ENCODE results near the gene FADS6. TPM values are rescaled to one million over a fixed set of nuclear protein-coding genes. Genes with fewer than 3 reads are reported as not detected.
A peak's percentile ranks its signal among the peaks of the same experiment; 100 is the strongest.

FADS6 gene
- total and polyA plus RNA-seq, 2 of the 13 experiments (the other 11 are each of a cell fraction or from before 2014, with no cell fraction given): 0.11 TPM

DNA sequence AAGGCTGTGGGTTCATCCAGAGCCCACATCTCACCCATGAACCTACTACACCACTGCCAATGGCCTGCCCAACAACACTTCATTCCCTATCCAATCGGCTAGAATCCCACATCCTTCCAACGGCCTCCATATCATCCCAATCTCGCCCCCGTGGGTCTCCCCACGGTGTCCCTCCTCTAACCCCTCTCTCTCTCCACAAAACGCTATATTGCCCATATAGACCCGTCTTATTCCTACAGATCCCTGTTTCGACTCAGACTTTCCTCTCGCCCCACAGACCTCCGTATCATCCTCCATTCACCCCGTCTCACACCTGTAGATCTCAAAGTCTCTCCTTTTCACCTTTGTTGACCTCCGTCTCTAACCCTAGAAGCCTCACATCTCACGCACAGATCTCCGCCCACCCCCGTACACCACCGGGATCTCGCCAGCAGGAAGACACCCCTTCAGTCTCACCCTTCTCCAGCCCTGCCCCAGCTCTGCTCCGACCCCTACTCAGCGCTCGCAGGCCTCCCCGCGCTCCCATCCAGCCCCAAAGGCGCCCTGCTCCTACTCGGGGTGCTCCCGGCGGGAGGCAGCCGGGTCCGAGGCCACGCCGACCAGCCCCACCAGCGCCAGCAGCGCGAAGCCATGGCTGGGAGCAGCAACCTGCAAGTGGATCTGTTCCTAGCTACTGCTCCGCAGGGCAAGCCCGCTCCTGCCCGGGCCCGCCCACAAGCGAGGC, 21.0 kb downstream of the FADS6 start, which contains the start of gene FDXR (continued):
- TF ChIP-seq, protein P1, sequence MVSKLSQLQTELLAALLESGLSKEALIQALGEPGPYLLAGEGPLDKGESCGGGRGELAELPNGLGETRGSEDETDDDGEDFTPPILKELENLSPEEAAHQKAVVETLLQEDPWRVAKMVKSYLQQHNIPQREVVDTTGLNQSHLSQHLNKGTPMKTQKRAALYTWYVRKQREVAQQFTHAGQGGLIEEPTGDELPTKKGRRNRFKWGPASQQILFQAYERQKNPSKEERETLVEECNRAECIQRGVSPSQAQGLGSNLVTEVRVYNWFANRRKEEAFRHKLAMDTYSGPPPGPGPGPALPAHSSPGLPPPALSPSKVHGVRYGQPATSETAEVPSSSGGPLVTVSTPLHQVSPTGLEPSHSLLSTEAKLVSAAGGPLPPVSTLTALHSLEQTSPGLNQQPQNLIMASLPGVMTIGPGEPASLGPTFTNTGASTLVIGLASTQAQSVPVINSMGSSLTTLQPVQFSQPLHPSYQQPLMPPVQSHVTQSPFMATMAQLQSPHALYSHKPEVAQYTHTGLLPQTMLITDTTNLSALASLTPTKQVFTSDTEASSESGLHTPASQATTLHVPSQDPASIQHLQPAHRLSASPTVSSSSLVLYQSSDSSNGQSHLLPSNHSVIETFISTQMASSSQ (IDR thresholded peaks at IDR 0.05; ENCODE audit: low read depth): no peak
- TF ChIP-seq, protein P1 (CRISPR knock-in tag; IDR thresholded peaks at IDR 0.05; ENCODE audit: borderline replicate concordance): no peak; the same call in 1 of the 2 replicates
- TF ChIP-seq GTF3A (CRISPR knock-in tag; conservative IDR thresholded peaks at IDR 0.05): no peak
- TF ChIP-seq ZFP41 (CRISPR knock-in tag; IDR thresholded peaks at IDR 0.05; ENCODE audit: borderline replicate concordance): no peak
- TF ChIP-seq ZNF672 (CRISPR knock-in tag; IDR thresholded peaks at IDR 0.05): no peak; the same call in 1 of the 2 replicates
- TF ChIP-seq, protein P2, sequence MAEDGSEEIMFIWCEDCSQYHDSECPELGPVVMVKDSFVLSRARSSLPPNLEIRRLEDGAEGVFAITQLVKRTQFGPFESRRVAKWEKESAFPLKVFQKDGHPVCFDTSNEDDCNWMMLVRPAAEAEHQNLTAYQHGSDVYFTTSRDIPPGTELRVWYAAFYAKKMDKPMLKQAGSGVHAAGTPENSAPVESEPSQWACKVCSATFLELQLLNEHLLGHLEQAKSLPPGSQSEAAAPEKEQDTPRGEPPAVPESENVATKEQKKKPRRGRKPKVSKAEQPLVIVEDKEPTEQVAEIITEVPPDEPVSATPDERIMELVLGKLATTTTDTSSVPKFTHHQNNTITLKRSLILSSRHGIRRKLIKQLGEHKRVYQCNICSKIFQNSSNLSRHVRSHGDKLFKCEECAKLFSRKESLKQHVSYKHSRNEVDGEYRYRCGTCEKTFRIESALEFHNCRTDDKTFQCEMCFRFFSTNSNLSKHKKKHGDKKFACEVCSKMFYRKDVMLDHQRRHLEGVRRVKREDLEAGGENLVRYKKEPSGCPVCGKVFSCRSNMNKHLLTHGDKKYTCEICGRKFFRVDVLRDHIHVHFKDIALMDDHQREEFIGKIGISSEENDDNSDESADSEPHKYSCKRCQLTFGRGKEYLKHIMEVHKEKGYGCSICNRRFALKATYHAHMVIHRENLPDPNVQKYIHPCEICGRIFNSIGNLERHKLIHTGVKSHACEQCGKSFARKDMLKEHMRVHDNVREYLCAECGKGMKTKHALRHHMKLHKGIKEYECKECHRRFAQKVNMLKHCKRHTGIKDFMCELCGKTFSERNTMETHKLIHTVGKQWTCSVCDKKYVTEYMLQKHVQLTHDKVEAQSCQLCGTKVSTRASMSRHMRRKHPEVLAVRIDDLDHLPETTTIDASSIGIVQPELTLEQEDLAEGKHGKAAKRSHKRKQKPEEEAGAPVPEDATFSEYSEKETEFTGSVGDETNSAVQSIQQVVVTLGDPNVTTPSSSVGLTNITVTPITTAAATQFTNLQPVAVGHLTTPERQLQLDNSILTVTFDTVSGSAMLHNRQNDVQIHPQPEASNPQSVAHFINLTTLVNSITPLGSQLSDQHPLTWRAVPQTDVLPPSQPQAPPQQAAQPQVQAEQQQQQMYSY (CRISPR knock-in tag; IDR thresholded peaks at IDR 0.05): peak; percentile 69; the same call in 1 of the 2 replicates
- TF ChIP-seq KDM5A (IDR thresholded peaks at IDR 0.05; ENCODE audit: borderline replicate concordance, low read length): no peak
- TF ChIP-seq SALL2 (CRISPR knock-in tag; IDR thresholded peaks at IDR 0.05): peak; percentile 65; the same call in 1 of the 2 replicates
- TF ChIP-seq, protein P3, sequence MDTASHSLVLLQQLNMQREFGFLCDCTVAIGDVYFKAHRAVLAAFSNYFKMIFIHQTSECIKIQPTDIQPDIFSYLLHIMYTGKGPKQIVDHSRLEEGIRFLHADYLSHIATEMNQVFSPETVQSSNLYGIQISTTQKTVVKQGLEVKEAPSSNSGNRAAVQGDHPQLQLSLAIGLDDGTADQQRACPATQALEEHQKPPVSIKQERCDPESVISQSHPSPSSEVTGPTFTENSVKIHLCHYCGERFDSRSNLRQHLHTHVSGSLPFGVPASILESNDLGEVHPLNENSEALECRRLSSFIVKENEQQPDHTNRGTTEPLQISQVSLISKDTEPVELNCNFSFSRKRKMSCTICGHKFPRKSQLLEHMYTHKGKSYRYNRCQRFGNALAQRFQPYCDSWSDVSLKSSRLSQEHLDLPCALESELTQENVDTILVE (CRISPR knock-in tag; IDR thresholded peaks at IDR 0.05): no peak; the same call in 1 of the 2 replicates
- TF ChIP-seq MED1 (CRISPR knock-in tag; IDR thresholded peaks at IDR 0.05): peak; percentile 62
- TF ChIP-seq FOXA1 (IDR thresholded peaks at IDR 0.05): no peak
- no peak for TF ChIP-seq FOXA1 (CRISPR knock-in tag; IDR thresholded peaks at IDR 0.05)
- TF ChIP-seq ZNF496 (CRISPR knock-in tag; IDR thresholded peaks at IDR 0.05; ENCODE audit: insufficient replicate concordance): no peak
- peak; percentile 48 for TF ChIP-seq NCOA2 (CRISPR knock-in tag; IDR thresholded peaks at IDR 0.05)
- TF ChIP-seq, protein P4, sequence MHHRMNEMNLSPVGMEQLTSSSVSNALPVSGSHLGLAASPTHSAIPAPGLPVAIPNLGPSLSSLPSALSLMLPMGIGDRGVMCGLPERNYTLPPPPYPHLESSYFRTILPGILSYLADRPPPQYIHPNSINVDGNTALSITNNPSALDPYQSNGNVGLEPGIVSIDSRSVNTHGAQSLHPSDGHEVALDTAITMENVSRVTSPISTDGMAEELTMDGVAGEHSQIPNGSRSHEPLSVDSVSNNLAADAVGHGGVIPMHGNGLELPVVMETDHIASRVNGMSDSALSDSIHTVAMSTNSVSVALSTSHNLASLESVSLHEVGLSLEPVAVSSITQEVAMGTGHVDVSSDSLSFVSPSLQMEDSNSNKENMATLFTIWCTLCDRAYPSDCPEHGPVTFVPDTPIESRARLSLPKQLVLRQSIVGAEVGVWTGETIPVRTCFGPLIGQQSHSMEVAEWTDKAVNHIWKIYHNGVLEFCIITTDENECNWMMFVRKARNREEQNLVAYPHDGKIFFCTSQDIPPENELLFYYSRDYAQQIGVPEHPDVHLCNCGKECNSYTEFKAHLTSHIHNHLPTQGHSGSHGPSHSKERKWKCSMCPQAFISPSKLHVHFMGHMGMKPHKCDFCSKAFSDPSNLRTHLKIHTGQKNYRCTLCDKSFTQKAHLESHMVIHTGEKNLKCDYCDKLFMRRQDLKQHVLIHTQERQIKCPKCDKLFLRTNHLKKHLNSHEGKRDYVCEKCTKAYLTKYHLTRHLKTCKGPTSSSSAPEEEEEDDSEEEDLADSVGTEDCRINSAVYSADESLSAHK (CRISPR knock-in tag; IDR thresholded peaks at IDR 0.05; ENCODE audit: borderline replicate concordance): peak; percentile 55; the same call in 1 of the 2 replicates
- peak; percentile 18; the same call in 1 of the 2 replicates for TF ChIP-seq ZNF253 (CRISPR knock-in tag; IDR thresholded peaks at IDR 0.05; ENCODE audit: borderline replicate concordance)
- peak; percentile 92; the same call in 1 of the 2 replicates for TF ChIP-seq ZNF773 (CRISPR knock-in tag; IDR thresholded peaks at IDR 0.05; ENCODE audit: borderline replicate concordance)
- TF ChIP-seq RFX1 (IDR thresholded peaks at IDR 0.05): no peak
